Loucy (cell line): ENCODE data around the gene NPTX2.
"Not testable (repeated sequence)": the region's sequence is repeated elsewhere in the genome, so short reads cannot be mapped to it uniquely, and the experiment has no call there.

Source experiments
- H2AFZ ChIP-seq: fragments of 200-600 bp; sonication (generic); 2 replicates; pipeline ENCODE4 v1.6.0; 2016; ENCODE audit warnings: antibody characterized with exemption, mild to moderate bottlenecking, low read length, moderate library complexity
- H3F3A ChIP-seq: fragments of 200-600 bp; 2 replicates; pipeline ENCODE4 v1.6.0; 2016; ENCODE audit warnings: antibody characterized with exemption, low read depth, mild to moderate bottlenecking
- H3K27me3 ChIP-seq: fragments of 200-600 bp; sonication (generic); 2 replicates; pipeline ENCODE4 v1.6.1; 2014; ENCODE audit warnings: low read length, mild to moderate bottlenecking; ENCODE audit not compliant: insufficient read depth, poor library complexity, severe bottlenecking
- H3K36me3 ChIP-seq: fragments of 200-600 bp; sonication (generic); 2 replicates; pipeline ENCODE4 v1.6.1; 2016; ENCODE audit warnings: low read length; ENCODE audit not compliant: insufficient read depth
- H3K4me1 ChIP-seq: fragments of 200-600 bp; sonication (generic); 2 replicates; pipeline ENCODE4 v1.5.1; 2014; ENCODE audit warnings: low read length, mild to moderate bottlenecking; ENCODE audit not compliant: insufficient read depth, poor library complexity, severe bottlenecking
- H3K4me2 ChIP-seq: fragments of 200-600 bp; sonication (generic); 2 replicates; pipeline ENCODE4 v1.6.0; 2014; ENCODE audit warnings: antibody characterized with exemption, low read length, low read depth, mild to moderate bottlenecking; ENCODE audit not compliant: poor library complexity, severe bottlenecking
- H3K4me3 ChIP-seq: fragments of 200-600 bp; sonication (generic); 2 replicates; pipeline ENCODE4 v1.5.1; 2014; ENCODE audit warnings: low read length, mild to moderate bottlenecking, mixed read lengths; ENCODE audit not compliant: poor library complexity, severe bottlenecking
- H3K79me2 ChIP-seq: fragments of 200-600 bp; sonication (generic); 2 replicates; pipeline ENCODE4 v1.6.1; 2014; ENCODE audit warnings: low read length; ENCODE audit not compliant: insufficient read depth
- H3K9ac ChIP-seq: fragments of 200-600 bp; sonication (generic); 2 replicates; pipeline ENCODE4 v1.6.0; 2014; ENCODE audit warnings: mild to moderate bottlenecking, low read depth, low read length, moderate library complexity; ENCODE audit not compliant: poor library complexity, severe bottlenecking
- H3K9me2 ChIP-seq: fragments of 200-600 bp; sonication (generic); replicated peaks from 2 replicates; pipeline ENCODE4 v1.6.1; 2016; ENCODE audit warnings: low read depth, low read length, mixed read lengths
- H3K9me3 ChIP-seq: fragments of 200-600 bp; sonication (generic); 2 replicates; pipeline ENCODE4 v1.6.1; 2014; ENCODE audit warnings: mild to moderate bottlenecking, antibody characterized with exemption, low read length, low read depth; ENCODE audit not compliant: insufficient read depth
- H4K20me1 ChIP-seq: fragments of 200-600 bp; sonication (generic); 2 replicates; pipeline ENCODE4 v1.6.0; 2014; ENCODE audit warnings: antibody characterized with exemption, low read length, mild to moderate bottlenecking; ENCODE audit not compliant: insufficient read depth, poor library complexity, severe bottlenecking
- CTCF ChIP-seq: fragments of 200-600 bp; sonication (generic); conservative IDR thresholded peaks from 2 replicates; pipeline ENCODE4 v1.5.1; 2014; ENCODE audit warnings: mild to moderate bottlenecking, antibody characterized with exemption, low read length
- EZH2phosphoT487 ChIP-seq: fragments of 200-600 bp; IDR thresholded peaks from 2 replicates; pipeline ENCODE4 v1.6.1; 2018; ENCODE audit warnings: antibody characterized with exemption, mild to moderate bottlenecking, moderate library complexity, borderline replicate concordance

The NPTX2 gene

GRCh38 chr7:98569691-98570337, 47.3 kb upstream of the NPTX2 start:
- H3K27me3 ChIP-seq: no peaks in the 10 kb centered on the region

GRCh38 chr7:98571006-98571405, 46.1 kb upstream of the NPTX2 start:
- no peaks in the 10 kb centered on the region for H3F3A ChIP-seq
- no peaks in the 10 kb centered on the region for H3K9me2 ChIP-seq
- H3K9me3 ChIP-seq: peaks cover 14% of the 10 kb centered on the region; the same call in 1 of the 2 replicates
- no peak overlapping the region for H2AFZ ChIP-seq
- no peaks in the 10 kb centered on the region for H3K27me3 ChIP-seq
- no peak for TF ChIP-seq EZH2phosphoT487
- TF ChIP-seq CTCF: no peak
- H4K20me1 ChIP-seq: no peaks in the 10 kb centered on the region
- H3K36me3 ChIP-seq: no peaks in the 10 kb centered on the region
- no peak overlapping the region for H3K4me3 ChIP-seq
- H3K4me1 ChIP-seq: no peaks in the 10 kb centered on the region
- H3K79me2 ChIP-seq: no peaks in the 10 kb centered on the region
- H3K9ac ChIP-seq: no peak overlapping the region
- no peak overlapping the region for H3K4me2 ChIP-seq

More at GRCh38 chr7:98569691-98570337, 47.3 kb upstream of the NPTX2 start:
- H3K36me3 ChIP-seq: no peaks in the 10 kb centered on the region
- H3K9me3 ChIP-seq: 0 out of 2 replicates have a peak, but pooled peaks cover 5% of the 10 kb centered on the region
- H3F3A ChIP-seq: no peaks in the 10 kb centered on the region
- H3K9ac ChIP-seq: no peak overlapping the region
- TF ChIP-seq EZH2phosphoT487 (no peak), CTCF (no peak)
- no peaks in the 10 kb centered on the region for H3K9me2 ChIP-seq
- H3K79me2 ChIP-seq: no peaks in the 10 kb centered on the region
- no peak overlapping the region for H2AFZ ChIP-seq
- H3K4me2 ChIP-seq: no peak overlapping the region
- H3K4me1 ChIP-seq: no peaks in the 10 kb centered on the region
- no peaks in the 10 kb centered on the region for H4K20me1 ChIP-seq
- no peak overlapping the region for H3K4me3 ChIP-seq

- no peak for TF ChIP-seq EZH2phosphoT487
- TF ChIP-seq CTCF: no peak
These were observed 45.1 kb upstream of the NPTX2 start for GRCh38 chr7:98571986-98572385.

GRCh38 chr7:98572716-98573115, 44.4 kb upstream of the NPTX2 start:
- not testable (repeated sequence) for H3K36me3 ChIP-seq, H2AFZ ChIP-seq, H3K27me3 ChIP-seq, H3F3A ChIP-seq, H3K9me2 ChIP-seq, H3K79me2 ChIP-seq, H3K9ac ChIP-seq, H4K20me1 ChIP-seq, H3K4me2 ChIP-seq, H3K4me3 ChIP-seq, H3K4me1 ChIP-seq
- H3K9me3 ChIP-seq: peaks cover 22% of the 10 kb centered on the region; the same call in 1 of the 2 replicates

More at GRCh38 chr7:98571986-98572385, 45.1 kb upstream of the NPTX2 start:
- Histone ChIP-seq H3K36me3 (no peaks in the 10 kb centered on the region), H2AFZ (no peak overlapping the region), H3K9me3 (peaks cover 21% of the 10 kb centered on the region; the same call in 1 of the 2 replicates), H4K20me1 (no peaks in the 10 kb centered on the region), H3K4me1 (no peaks in the 10 kb centered on the region), H3K4me2 (no peak overlapping the region), H3K9ac (no peak overlapping the region), H3K9me2 (no peaks in the 10 kb centered on the region), H3K79me2 (no peaks in the 10 kb centered on the region), H3K27me3 (no peaks in the 10 kb centered on the region), H3K4me3 (no peak overlapping the region), H3F3A (no peaks in the 10 kb centered on the region)
